Duodenal mucosa (tissue), 2 donors: Measurements from ENCODE around the gene NT5M.
"Not testable (repeated sequence)": the region's sequence is repeated elsewhere in the genome, so short reads cannot be mapped to it uniquely, and the experiment has no call there.

Experiments
- H3K27ac ChIP-seq: one replicate; pipeline ENCODE4 v1.7.0; 2013; ENCODE audit warnings: low read depth, low read length
- H3K27me3 ChIP-seq, 2 donors: one replicate each; pipeline ENCODE4 v1.7.0; 2013; ENCODE audit warnings: low read length in 2 of 2, control low read depth in 1 of 2; ENCODE audit not compliant: insufficient read depth in 2 of 2, control insufficient read depth in 1 of 2
- H3K36me3 ChIP-seq, 2 donors: one replicate each; pipeline ENCODE4 v1.7.0; 2013; ENCODE audit warnings: low read length in 2 of 2, control low read depth in 1 of 2; ENCODE audit not compliant: insufficient read depth in 2 of 2, control insufficient read depth in 1 of 2
- H3K4me1 ChIP-seq, 2 donors: one replicate each; pipeline ENCODE4 v1.7.0; 2013; ENCODE audit warnings: low read length in 2 of 2, control low read depth in 1 of 2; ENCODE audit not compliant: insufficient read depth in 2 of 2, control insufficient read depth in 1 of 2
- H3K4me3 ChIP-seq, 2 donors: one replicate each; pipeline ENCODE4 v1.7.0; 2013; ENCODE audit warnings: low read length in 2 of 2, low read depth in 1 of 2
- H3K9ac ChIP-seq, 2 donors: one replicate each; pipeline ENCODE4 v1.7.0; 2013; ENCODE audit warnings: low read length in 2 of 2, low read depth in 1 of 2
- H3K9me3 ChIP-seq, 2 donors: one replicate each; pipeline ENCODE4 v1.7.0; 2013; ENCODE audit warnings: low read length in 2 of 2, control low read depth in 1 of 2; ENCODE audit not compliant: control insufficient read depth in 1 of 2

The NT5M gene

GRCh38 chr17:17376362-17376761 is 73.2 kb downstream of the NT5M start:
- Histone ChIP-seq H3K27ac (no peak overlapping the region), H3K36me3 (no peaks in the 10 kb centered on the region), H3K4me1 (no peaks in the 10 kb centered on the region), H3K9ac (no peak overlapping the region), H3K27me3 (peaks cover 12 to 16% of the 10 kb centered on the region in 2 donors), H3K4me3 (no peak overlapping the region), H3K9me3 (no peaks in the 10 kb centered on the region)

GRCh38 chr17:17377071-17377967 is 74.1 kb downstream of the NT5M start:
- no peak overlapping the region for H3K9ac ChIP-seq
- H3K4me3 ChIP-seq, result no peak overlapping the region
- H3K27ac ChIP-seq, result no peak overlapping the region
- H3K27me3 ChIP-seq, result peaks cover 16 to 19% of the 10 kb centered on the region in 2 donors
- no peaks in the 10 kb centered on the region for H3K9me3 ChIP-seq
- H3K4me1 ChIP-seq, result no peaks in the 10 kb centered on the region
- no peaks in the 10 kb centered on the region for H3K36me3 ChIP-seq

- Histone ChIP-seq H3K4me3 (no peak overlapping the region), H3K36me3 (no peaks in the 10 kb centered on the region), H3K9ac (no peak overlapping the region), H3K27me3 (peaks cover 16 to 21% of the 10 kb centered on the region in 2 donors), H3K4me1 (no peaks in the 10 kb centered on the region), H3K27ac (no peak overlapping the region), H3K9me3 (no peaks in the 10 kb centered on the region)
Observed at GRCh38 chr17:17379197-17379991, 76.2 kb downstream of the NT5M start.

- H3K27ac ChIP-seq, result no peak overlapping the region
Observed at GRCh38 chr17:17380145-17380925, 77.2 kb downstream of the NT5M start.

GRCh38 chr17:17381446-17382064 is 78.4 kb downstream of the NT5M start:
- no peak overlapping the region for H3K4me3 ChIP-seq
- H3K9ac ChIP-seq, result no peak overlapping the region
- H3K4me1 ChIP-seq, result peaks cover 1 to 4% of the 10 kb centered on the region in 2 donors
- H3K36me3 ChIP-seq, result no peaks in the 10 kb centered on the region
- H3K27me3 ChIP-seq, result peaks cover 16 to 21% of the 10 kb centered on the region in 2 donors
- no peak overlapping the region for H3K27ac ChIP-seq
- no peaks in the 10 kb centered on the region for H3K9me3 ChIP-seq

More at GRCh38 chr17:17380145-17380925, 77.2 kb downstream of the NT5M start:
- H3K9me3 ChIP-seq, result no peaks in the 10 kb centered on the region
- H3K9ac ChIP-seq, result no peak overlapping the region
- no peak overlapping the region for H3K4me3 ChIP-seq
- no peaks in the 10 kb centered on the region for H3K36me3 ChIP-seq
- H3K4me1 ChIP-seq, result no peaks in the 10 kb centered on the region
- H3K27me3 ChIP-seq, result peaks cover 16 to 21% of the 10 kb centered on the region in 2 donors

GRCh38 chr17:17382065-17382459 is 78.9 kb downstream of the NT5M start:
- H3K36me3 ChIP-seq, result no peaks in the 10 kb centered on the region
- H3K9me3 ChIP-seq, result no peaks in the 10 kb centered on the region
- H3K4me3 ChIP-seq, result no peak overlapping the region
- peaks cover 5 to 6% of the 10 kb centered on the region in 2 donors for H3K4me1 ChIP-seq
- no peak overlapping the region for H3K9ac ChIP-seq
- H3K27me3 ChIP-seq, result peaks cover 16 to 21% of the 10 kb centered on the region in 2 donors
- H3K27ac ChIP-seq, result no peak overlapping the region

GRCh38 chr17:17382971-17383370 is 79.8 kb downstream of the NT5M start:
- Histone ChIP-seq H3K36me3 (no peaks in the 10 kb centered on the region), H3K27ac (no peak overlapping the region), H3K4me1 (peaks cover 6 to 13% of the 10 kb centered on the region in 2 donors), H3K4me3 (no peak overlapping the region), H3K9ac (no peak overlapping the region), H3K27me3 (peaks cover 16 to 21% of the 10 kb centered on the region in 2 donors), H3K9me3 (no peaks in the 10 kb centered on the region)

GRCh38 chr17:17383431-17384290 is 80.5 kb downstream of the NT5M start:
- H3K4me3 ChIP-seq, H3K36me3 ChIP-seq, H3K9me3 ChIP-seq, H3K27ac ChIP-seq, H3K9ac ChIP-seq: not testable (repeated sequence)
- Histone ChIP-seq H3K4me1 (peaks cover 6 to 13% of the 10 kb centered on the region in 2 donors), H3K27me3 (peaks cover 16 to 21% of the 10 kb centered on the region in 2 donors)

- Histone ChIP-seq H3K27ac (no peak overlapping the region), H3K9me3 (no peaks in the 10 kb centered on the region), H3K27me3 (peaks cover 16 to 21% of the 10 kb centered on the region in 2 donors), H3K4me3 (no peak overlapping the region), H3K9ac (no peak overlapping the region), H3K36me3 (no peaks in the 10 kb centered on the region), H3K4me1 (peaks cover 6 to 13% of the 10 kb centered on the region in 2 donors)
Observed at GRCh38 chr17:17384291-17384615, 81.1 kb downstream of the NT5M start.
